ENCODE results near the gene SPATA25.

SPATA25 gene

DNA sequence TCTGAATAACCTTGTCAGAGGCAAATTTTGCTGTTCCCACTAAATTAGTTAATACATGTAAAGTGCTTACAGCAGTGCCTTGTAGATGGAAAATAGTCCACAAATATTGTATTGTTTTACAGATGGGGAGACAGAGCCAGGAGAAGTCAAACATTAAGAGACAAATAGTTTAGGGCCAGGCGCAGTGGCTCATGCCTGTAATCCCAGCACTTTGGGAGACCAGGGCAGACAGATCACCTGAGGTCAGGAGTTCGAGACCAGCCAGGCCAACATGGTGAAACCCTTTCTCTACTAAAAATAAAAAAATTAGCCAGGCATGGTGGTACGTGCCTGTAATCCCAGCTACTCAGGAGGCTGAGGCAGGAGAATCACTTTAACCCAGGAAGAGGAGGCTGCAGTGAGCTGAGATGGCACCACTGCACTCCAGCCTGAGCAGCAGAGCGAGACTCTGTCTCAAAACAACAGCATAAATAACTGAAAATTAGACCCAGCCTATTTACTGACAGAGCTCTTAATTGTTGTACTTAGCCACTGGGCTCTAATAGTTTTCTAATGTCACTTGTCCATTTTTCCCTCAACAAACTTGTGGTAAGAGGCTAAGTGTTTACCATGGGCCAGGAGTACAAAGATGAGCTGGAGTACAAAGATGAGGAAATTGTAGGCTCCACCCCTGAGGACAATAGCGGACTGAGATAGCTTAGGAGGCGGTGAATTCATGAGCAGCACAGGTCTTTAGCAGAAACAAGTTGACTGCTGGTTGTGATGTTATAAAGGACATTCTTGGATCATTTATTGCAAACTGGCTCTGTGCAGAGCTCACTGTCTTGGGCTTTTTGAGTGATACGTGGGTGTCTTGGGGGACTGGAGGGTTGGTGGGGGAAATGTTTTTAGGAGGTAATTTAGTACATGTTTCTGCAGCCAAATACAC lies 23.6 kb downstream of the SPATA25 start:
- no peak for DNase-seq

GRCh38 chr20:45861221-45862075 lies 26.0 kb downstream of the SPATA25 start:
- no peak for DNase-seq

DNA sequence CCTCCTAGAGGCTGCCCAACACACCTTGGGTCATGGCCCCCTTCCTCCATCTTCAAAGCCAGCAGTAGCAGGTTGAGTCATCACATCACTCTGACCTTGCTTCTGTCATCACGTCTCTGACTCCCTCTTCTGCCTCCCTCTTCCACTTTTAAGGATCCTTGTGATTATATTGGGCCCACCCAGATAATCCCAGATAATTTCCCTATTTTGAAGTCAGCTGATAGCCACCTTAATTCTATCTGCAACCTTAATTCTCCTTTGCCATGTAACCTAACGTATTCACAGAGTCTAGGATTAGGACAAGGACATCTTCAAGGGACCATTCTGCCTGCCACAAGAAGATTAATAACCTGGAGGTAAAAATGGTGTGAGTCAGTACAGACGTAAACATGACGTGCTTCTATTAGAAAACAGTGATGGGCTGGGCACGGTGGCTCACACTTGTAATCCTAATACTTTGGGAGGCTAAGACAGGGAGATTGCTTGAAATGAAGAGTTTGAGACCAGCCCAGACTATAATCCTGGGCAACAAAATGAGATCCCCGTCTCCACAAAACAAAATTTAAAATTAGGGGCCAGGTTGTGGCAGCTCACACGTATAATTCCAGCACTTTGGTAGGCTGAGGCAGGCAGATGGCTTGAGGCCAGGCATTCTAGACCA lies 26.7 kb downstream of the SPATA25 start:
- no peak for DNase-seq

DNA sequence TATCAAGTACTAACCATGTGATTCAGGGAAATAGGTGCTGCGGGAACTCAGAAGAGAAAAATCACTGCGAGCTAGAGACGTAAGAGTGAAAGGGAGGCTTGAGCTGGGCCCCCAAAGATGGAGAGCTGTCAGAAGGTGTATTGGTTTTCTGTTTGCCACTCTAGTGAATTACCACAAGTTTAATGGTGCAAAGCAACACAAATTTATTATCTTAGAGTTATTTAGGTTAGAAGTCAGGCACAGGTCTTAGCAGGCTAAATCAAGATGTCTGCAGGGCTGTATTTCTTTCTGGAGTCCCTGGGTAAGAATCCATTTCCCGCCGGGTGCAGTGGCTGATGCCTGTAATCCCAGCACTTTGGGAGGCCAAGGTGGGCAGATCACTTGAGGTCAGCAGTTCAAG lies 27.5 kb downstream of the SPATA25 start:
- DNase-seq: no peak

GRCh38 chr20:45857882-45858216 lies 29.6 kb downstream of the SPATA25 start:
- no peak for DNase-seq

- DNase-seq: peak; percentile 100
Measured at GRCh38 chr20:45857114-45857881, 30.1 kb downstream of the SPATA25 start, which contains the start of the genes ACOT8 and ZSWIM3. Gene ACOT8, minus strand, starts transcription at chr20:45857392. Its CDS starts 77 bp downstream, at chr20:45857315. Gene ZSWIM3, plus strand, starts transcription at chr20:45857614. Its CDS starts 212 bp downstream, at chr20:45857826.

- no peak for DNase-seq
Measured at GRCh38 chr20:45853484-45853883, 33.9 kb downstream of the SPATA25 start.

- no peak for DNase-seq
Measured at GRCh38 chr20:45852326-45852725, 35.1 kb downstream of the SPATA25 start.

DNA sequence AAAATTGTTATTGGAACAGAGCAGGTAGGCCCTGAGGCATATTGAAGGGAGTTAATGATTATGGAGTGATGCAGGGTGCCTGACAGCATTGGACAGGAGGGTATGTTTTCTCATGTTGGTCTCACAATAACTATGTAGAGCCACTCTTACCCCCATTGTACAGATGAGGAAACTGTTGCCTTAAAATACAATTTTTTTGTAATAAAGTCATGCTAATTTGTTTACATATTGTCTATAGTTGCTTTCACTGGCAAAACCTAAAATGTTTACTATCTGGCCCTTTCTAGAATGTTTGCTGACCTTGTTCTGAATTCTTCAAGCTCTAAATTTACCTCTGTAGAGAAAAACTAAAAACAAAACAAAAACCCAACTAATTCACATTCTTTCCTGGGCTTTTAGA lies 35.9 kb downstream of the SPATA25 start:
- no peak for DNase-seq

- no peak for DNase-seq
Measured at GRCh38 chr20:45850926-45851325, 36.5 kb downstream of the SPATA25 start.

DNA sequence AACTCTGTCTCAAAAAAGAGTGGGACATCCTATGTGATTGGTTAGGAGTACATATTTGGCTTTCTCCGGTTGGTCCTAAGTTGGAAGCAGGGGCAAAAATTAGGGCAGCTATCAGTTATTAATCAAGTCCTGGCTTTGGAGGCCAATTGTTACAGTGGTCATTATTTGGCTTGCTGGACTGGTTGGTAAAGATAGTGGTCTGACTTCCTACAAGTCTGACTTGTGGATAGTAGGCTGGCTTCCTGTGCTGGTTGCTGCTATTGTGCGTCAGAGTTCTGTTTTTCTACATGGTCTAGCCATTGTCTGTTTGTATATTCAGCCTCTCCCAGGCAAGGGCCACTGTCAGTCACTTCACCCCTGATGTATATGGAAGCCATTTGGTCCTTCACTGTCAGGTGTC lies 37.2 kb downstream of the SPATA25 start:
- no peak for DNase-seq

DNA sequence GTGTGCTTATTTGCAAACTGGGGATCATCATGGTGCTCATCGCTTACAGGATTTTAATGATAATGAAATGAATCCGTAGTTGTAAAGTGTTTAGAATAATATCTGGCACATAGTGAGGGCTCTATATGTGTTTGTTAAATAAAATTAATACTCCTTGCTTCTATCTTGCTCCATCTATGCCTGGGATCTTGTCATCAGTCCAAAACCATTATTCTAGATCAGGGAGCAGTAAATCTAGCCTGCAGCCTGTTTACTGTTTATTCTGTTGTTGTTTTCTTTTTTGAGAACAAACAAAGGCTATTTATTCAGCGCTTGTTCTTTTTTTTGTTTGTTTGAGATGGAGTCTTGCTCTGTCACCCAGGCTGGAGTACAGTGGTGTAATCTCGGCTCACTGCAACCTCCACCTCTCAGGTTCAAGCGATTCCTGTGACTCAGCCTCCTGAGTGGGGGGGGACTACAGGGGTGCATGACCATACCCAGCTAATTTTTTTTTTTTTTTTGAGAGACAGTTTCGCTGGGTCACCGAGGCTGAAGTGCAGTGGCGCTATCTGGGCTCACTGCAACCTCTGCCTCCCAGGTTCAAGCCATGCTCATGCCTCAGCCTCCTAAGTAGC lies 38.3 kb downstream of the SPATA25 start:
- DNase-seq: no peak

DNA sequence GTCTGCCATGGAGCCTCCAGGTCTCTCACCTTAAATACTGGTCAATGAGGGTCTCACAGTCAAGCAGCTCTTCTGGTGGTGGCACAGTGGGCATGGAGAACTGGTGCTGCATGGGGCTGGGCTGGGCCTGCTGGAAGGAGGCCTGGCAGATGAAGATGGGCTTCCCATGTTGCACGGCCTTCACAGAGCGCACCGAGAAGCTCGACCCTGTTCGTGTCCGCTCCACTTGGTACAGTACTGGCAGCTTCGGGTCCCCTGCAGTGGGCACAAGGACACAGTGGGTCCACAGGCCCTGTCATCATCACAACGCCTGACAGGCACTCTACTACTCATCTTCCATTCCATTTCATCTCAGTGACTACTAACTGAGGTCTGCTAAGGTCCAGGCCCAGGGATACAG lies 39.0 kb downstream of the SPATA25 start:
- no peak for DNase-seq

DNA sequence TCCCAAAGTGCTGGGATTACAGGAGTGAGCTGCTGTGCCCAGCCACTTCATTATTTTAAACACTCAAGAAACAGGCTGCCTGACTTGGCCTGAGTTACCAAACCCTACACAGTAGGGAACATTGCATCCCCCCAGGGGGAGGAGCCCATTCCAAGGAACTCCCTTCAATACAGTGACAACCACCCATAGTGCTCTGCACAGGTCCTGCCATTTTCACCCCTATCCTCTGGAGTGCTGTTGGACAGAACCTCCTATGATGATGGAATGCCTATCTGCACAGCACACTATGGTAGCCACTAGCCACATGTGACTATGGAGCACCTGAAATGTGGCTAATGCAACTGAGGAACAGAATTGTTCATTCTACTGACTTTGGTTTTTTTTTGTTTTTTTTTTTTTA lies 42.0 kb downstream of the SPATA25 start:
- DNase-seq: no peak

GRCh38 chr20:45843506-45843905 lies 43.9 kb downstream of the SPATA25 start:
- DNase-seq: no peak

DNA sequence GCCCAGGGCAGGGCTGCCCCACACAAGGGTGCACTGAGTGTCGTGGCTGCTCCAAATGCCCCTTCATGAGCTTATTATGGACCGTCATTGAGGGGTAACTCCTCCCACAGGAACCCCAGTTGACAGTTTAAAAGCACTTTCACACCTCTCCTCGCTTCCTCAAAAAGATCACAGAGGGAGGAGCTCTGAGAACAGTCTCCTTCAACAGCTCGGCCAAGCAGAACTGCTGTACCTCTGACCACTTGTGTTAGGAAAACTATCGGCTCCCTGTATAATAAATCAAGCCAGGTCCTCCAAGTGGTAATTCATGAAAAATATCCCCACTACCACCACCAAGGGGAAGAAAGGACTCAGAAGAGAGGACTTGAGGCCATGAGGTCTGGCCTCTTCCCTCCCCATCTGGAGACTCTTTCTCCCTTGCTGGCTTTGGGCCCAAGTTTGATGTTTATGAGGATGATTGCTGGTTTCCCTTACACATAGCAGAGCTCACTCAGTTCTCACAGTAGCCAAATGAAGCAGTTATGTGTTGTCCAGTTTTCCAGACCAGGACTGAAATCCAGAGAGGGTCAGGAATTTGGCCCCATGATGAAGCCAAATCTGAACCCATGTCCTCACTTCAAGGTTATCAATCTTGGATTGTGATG lies 45.1 kb downstream of the SPATA25 start:
- DNase-seq: no peak

- no peak for DNase-seq
Measured at GRCh38 chr20:45841407-45842129, 45.9 kb downstream of the SPATA25 start.

GRCh38 chr20:45840700-45841198 lies 46.7 kb downstream of the SPATA25 start:
- no peak for DNase-seq

DNA sequence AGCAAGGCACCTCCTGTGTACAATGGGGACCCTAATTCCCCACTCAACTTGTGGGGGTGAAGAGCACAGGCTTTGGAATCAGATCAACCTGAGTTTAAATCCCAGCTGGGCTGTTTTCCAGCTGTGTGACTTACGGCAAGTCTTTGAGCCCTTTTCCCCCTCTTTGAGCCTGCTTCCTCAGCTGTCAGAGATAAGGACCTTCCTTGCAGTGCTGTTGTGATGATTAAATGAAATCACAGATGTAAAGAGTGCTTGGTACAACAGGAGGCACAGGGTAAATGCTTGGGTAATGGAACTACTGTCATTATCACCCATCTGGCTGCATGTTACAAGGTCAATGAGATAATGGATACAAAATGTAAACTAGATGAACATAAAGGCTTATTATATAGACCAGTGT lies 50.6 kb downstream of the SPATA25 start:
- DNase-seq: no peak

Measured in fibroblast of skin of abdomen (primary cell).